Bronchial epithelial cell (primary cell): ENCODE measurements around the gene NTN4. TPM values are rescaled to one million over a fixed set of nuclear protein-coding genes. Genes with fewer than 3 reads are reported as not detected.
"Not testable (repeated sequence)": the region's sequence is repeated elsewhere in the genome, so short reads cannot be mapped to it uniquely, and the experiment has no call there.

ENCODE experiments used
- DNase-seq: peaks from one replicate; pipeline ENCODE4 v3.0.0-alpha.2; 2010; ENCODE audit warnings: low read depth
- FAIRE-seq: peaks from 2 replicates; lab custom pipeline; 2011; peaks lifted over from hg19 to GRCh38; lab: Jason Lieb, UNC
- H3K27me3 ChIP-seq: 2 replicates; pipeline ENCODE4 v1.5.1; 2011; ENCODE audit warnings: low read length; ENCODE audit not compliant: control insufficient read depth, insufficient read depth
- H3K36me3 ChIP-seq: 2 replicates; pipeline ENCODE4 v1.5.1; 2011; ENCODE audit warnings: low read length; ENCODE audit not compliant: control insufficient read depth, insufficient read depth
- H3K4me3 ChIP-seq: 2 replicates; pipeline ENCODE4 v1.5.1; 2011; ENCODE audit warnings: mild to moderate bottlenecking, low read depth, low read length, control low read depth
- total RNA-seq: library from RNA; depleted of rRNA; stranded (reverse); fragments of >200 nt; gene quantifications from 2 replicates; pipeline ENCODE4 v1.2.1, GENCODE V29; 2014
- TF ChIP-seq, protein P1 (sequence below): IDR thresholded peaks from 2 replicates; pipeline ENCODE4 v1.5.1; 2011; ENCODE audit warnings: mild to moderate bottlenecking, moderate library complexity, low read length, control low read depth, inconsistent platforms; ENCODE audit not compliant: insufficient read depth, severe bottlenecking

Gene NTN4
- total RNA-seq, 1 donor from 2014 or later: 50.3 TPM

DNA sequence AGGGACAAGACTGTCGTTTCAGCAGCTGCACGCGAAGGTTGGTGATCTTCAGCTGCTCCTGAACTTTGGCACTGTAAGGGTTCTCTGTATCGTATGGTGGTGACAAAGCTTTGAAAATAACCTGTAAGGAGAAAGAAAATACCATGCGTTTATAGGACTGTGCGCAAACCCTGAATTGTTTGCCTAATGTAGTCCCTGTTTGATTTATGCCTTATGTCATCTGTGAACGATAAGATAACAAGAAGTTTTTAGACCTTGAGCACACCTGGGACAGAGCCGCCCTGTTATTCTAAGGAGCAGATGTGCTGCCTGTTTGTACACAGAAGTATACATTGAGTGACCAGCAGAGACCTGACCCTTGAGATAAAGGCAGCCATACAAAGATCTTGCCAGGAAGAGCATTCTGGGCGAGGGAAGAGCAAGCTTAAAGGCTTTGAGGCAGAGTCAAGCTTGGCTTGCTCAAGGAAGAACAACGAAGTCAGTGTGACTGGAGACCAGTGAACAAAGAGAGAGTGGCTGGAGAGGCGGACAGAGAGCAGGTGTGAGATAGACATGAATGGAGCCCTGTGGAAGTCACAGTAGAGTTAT lies 52.4 kb downstream of the NTN4 start:
- Histone ChIP-seq H3K36me3 (no peaks in the 10 kb centered on the region), H3K27me3 (no peaks in the 10 kb centered on the region), H3K4me3 (no peak overlapping the region)
- FAIRE-seq: no peak
- DNase-seq: no peak
- TF ChIP-seq, protein P1, sequence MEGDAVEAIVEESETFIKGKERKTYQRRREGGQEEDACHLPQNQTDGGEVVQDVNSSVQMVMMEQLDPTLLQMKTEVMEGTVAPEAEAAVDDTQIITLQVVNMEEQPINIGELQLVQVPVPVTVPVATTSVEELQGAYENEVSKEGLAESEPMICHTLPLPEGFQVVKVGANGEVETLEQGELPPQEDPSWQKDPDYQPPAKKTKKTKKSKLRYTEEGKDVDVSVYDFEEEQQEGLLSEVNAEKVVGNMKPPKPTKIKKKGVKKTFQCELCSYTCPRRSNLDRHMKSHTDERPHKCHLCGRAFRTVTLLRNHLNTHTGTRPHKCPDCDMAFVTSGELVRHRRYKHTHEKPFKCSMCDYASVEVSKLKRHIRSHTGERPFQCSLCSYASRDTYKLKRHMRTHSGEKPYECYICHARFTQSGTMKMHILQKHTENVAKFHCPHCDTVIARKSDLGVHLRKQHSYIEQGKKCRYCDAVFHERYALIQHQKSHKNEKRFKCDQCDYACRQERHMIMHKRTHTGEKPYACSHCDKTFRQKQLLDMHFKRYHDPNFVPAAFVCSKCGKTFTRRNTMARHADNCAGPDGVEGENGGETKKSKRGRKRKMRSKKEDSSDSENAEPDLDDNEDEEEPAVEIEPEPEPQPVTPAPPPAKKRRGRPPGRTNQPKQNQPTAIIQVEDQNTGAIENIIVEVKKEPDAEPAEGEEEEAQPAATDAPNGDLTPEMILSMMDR: no peak

DNA sequence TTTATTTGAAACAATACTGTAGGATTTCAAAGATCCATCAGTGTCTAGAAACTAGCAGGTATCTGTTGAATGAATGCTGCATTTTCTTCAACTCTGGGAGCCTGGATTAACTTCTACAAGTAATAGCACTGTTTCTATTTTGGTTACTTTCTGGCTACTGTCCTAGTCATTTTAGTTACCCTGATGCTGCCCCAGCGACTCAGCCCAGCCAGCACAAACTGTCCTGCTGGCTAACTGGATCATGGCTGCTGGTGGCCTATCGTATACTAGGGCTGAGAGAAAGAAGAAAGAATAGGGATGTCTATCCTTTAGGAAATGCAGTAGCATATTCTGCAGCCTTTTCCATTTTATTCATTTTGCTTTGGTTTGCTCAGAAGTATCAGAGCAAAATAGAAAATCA lies 53.9 kb downstream of the NTN4 start:
- Histone ChIP-seq H3K4me3 (no peak overlapping the region), H3K36me3 (no peaks in the 10 kb centered on the region), H3K27me3 (no peaks in the 10 kb centered on the region)
- DNase-seq: no peak
- no peak for FAIRE-seq
- TF ChIP-seq, protein P1: no peak

DNA sequence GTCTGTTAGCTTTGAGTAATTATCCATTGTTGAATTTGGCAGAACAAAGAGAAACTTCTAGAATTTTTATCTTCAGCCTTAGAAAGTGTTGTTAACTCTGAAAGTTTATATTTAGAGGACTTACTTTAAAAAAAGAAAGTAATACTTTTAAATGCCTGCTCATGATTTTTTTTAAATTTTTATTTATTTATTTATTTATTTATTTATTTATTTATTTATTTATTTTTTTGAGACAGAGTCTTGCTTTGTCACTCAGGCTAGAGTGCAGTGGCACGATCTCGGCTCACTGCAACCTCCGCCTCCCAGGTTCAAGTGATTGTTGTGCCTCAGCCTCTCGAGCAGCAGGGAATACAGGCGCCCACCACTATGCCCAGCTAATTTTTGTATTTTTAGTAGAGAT lies 54.8 kb downstream of the NTN4 start:
- H3K36me3 ChIP-seq, H3K4me3 ChIP-seq, FAIRE-seq, H3K27me3 ChIP-seq, DNase-seq: not testable (repeated sequence)

DNA sequence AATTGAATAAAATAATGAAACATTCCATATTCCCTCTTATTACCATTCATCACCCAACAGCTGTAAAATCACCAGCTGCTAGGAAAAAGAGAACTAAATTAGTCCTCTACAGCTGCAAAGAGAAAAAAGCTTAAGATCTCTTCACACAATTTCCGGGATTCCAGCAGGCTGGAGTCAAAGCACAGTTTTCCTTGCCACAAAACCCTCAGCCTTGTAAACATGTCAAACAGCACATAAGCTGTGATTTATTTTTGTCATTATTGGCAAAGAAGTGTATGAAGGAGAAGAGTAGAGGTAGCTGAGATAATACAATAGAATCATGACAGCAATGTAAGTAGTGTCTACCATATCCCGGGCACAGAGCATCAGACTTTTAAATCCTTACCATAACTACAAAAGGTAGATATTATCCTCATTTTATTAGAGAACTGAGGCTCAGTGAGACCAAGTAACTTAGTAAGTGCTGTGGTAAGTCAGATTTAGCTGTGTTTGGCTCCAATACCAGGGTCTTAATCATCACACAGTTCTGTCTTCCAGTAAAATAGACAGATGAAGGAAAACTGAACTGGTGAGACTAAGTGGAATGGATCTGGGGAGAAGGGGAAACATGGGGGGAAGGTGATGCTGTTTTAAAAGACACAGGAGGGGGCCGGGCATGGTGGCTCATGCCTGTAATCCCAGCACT lies 57.3 kb downstream of the NTN4 start:
- Histone ChIP-seq H3K36me3 (peaks cover 3% of the 10 kb centered on the region), H3K4me3 (no peak overlapping the region), H3K27me3 (no peaks in the 10 kb centered on the region)
- DNase-seq (no peak), FAIRE-seq (no peak)
- TF ChIP-seq, protein P1: no peak

DNA sequence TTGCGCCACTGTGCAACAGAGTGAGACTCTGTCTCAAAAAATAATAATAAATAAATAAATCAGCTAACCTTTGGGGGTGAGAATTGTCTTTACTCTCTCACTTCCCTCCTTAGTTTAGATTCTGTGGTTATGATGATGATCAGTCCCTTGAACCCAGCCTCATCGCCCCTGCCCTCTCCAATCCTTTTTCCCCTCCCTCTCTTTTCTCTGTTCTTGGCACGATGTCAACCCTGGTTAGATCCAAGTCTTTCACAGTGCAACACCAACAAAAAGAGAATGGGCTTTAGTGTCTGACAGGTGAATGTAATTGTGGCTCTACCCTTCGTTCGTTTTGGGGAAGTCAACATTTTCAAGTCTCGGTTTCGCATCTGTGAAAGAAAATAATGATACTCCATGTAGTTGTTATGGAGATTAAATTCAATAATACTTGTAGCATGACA lies 59.0 kb downstream of the NTN4 start:
- no peak overlapping the region for H3K4me3 ChIP-seq
- TF ChIP-seq, protein P1: no peak
- no peaks in the 10 kb centered on the region for H3K27me3 ChIP-seq
- H3K36me3 ChIP-seq: peaks cover 3% of the 10 kb centered on the region
- DNase-seq (no peak), FAIRE-seq (no peak)

DNA sequence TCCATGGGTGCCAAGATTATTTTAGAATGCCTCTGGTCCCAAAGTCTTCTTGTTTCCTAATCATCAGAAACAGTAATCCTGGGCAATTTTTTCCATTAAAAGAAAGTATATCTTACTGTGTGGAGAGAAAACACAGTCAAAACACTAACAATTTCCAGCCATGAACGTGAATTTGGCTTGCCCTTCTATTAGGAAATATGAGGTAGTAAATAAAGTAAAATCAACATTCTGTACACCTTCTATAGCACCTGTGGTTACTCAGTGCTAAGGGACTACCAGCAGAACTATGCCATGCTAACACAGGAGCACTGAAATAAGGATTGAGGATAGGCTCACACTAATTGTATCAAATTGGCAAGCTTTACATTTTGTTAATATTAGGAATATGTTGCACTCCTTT lies 60.1 kb downstream of the NTN4 start:
- FAIRE-seq (no peak), DNase-seq (no peak)
- TF ChIP-seq, protein P1: no peak
- no peaks in the 10 kb centered on the region for H3K27me3 ChIP-seq
- H3K4me3 ChIP-seq: no peak overlapping the region
- peaks cover 3% of the 10 kb centered on the region for H3K36me3 ChIP-seq
